Neural cell (in vitro differentiated cells): ENCODE data around the gene MED1. TPM values are rescaled to one million over a fixed set of nuclear protein-coding genes. Genes with fewer than 3 reads are reported as not detected.

Source experiments
- H2AFZ ChIP-seq: fragments of 200-600, 300-800 bp; sonication (generic), shearing (Covaris generic); 2 replicates; pipeline ENCODE4 v1.6.0; 2014; ENCODE audit warnings: low read depth, mild to moderate bottlenecking, antibody characterized with exemption, low read length, moderate library complexity
- H3F3A ChIP-seq: fragments of 200-600 bp; shearing (Covaris generic); 2 replicates; pipeline ENCODE4 v1.6.1; 2016; ENCODE audit warnings: mild to moderate bottlenecking, moderate library complexity, mixed read lengths, antibody characterized with exemption, low read length; ENCODE audit not compliant: insufficient read depth, poor library complexity, severe bottlenecking
- H3K27ac ChIP-seq: fragments of 200-600, 300-800 bp; sonication (generic), shearing (Covaris generic); 2 replicates; pipeline ENCODE4 v1.5.1; 2014; ENCODE audit warnings: mild to moderate bottlenecking, low read length, moderate library complexity
- H3K27me3 ChIP-seq: fragments of 300-800, 200-600 bp; sonication (generic), shearing (Covaris generic); 2 replicates; pipeline ENCODE4 v1.6.0; 2014; ENCODE audit warnings: mild to moderate bottlenecking, low read depth, low read length, moderate library complexity; ENCODE audit not compliant: insufficient read depth
- H3K36me3 ChIP-seq: fragments of 300-800, 200-600 bp; sonication (generic), shearing (Covaris generic); 2 replicates; pipeline ENCODE4 v1.5.1; 2014; ENCODE audit warnings: mild to moderate bottlenecking, antibody characterized with exemption, low read length, moderate library complexity; ENCODE audit not compliant: insufficient read depth
- H3K4me2 ChIP-seq: fragments of 300-800, 200-600 bp; sonication (generic), shearing (Covaris generic); 2 replicates; pipeline ENCODE4 v1.6.0; 2014; ENCODE audit warnings: mild to moderate bottlenecking, low read length
- H3K4me3 ChIP-seq: fragments of 300-800, 200-600 bp; sonication (generic), shearing (Covaris generic); 2 replicates; pipeline ENCODE4 v1.5.1; 2014; ENCODE audit warnings: mild to moderate bottlenecking, low read length, moderate library complexity
- H3K79me2 ChIP-seq: fragments of 200-600 bp; shearing (Covaris generic); replicated peaks from 2 replicates; pipeline ENCODE4 v1.6.0; 2014; ENCODE audit warnings: mild to moderate bottlenecking, low read length, moderate library complexity; ENCODE audit not compliant: insufficient read depth
- H3K9ac ChIP-seq: fragments of 300-800, 200-600 bp; sonication (generic), shearing (Covaris generic); 2 replicates; pipeline ENCODE4 v1.6.1; 2016; ENCODE audit warnings: mild to moderate bottlenecking, low read length, mixed read lengths
- H3K9me2 ChIP-seq: fragments of 200-600 bp; shearing (Covaris generic); 2 replicates; pipeline ENCODE4 v1.6.1; 2016; ENCODE audit warnings: mild to moderate bottlenecking, low read length, mixed read lengths; ENCODE audit not compliant: insufficient read depth
- H3K9me3 ChIP-seq: fragments of 200-600, 300-800 bp; sonication (generic), shearing (Covaris generic); 2 replicates; pipeline ENCODE4 v1.6.1; 2016; ENCODE audit warnings: mild to moderate bottlenecking, mixed run types, low read length, moderate library complexity, mixed read lengths
- H4K20me1 ChIP-seq: fragments of 200-600 bp; shearing (Covaris generic); 2 replicates; pipeline ENCODE4 v1.6.1; 2016; ENCODE audit warnings: mild to moderate bottlenecking, mixed run types; ENCODE audit not compliant: insufficient read depth
- CTCF ChIP-seq: fragments of 450-650 bp; IDR thresholded peaks from 2 replicates; pipeline ENCODE4 v1.5.1; 2014; ENCODE audit warnings: antibody characterized with exemption, mild to moderate bottlenecking, moderate library complexity; ENCODE audit not compliant: poor library complexity, severe bottlenecking
- EP300 ChIP-seq: fragments of 450-650 bp; conservative IDR thresholded peaks from 2 replicates; pipeline ENCODE4 v1.6.1; 2014; ENCODE audit warnings: antibody characterized with exemption, mild to moderate bottlenecking, moderate library complexity; ENCODE audit not compliant: poor library complexity, severe bottlenecking
- EZH2 ChIP-seq: fragments of 200-600, 300-800 bp; shearing (Covaris generic), sonication (generic); IDR thresholded peaks from 2 replicates; pipeline ENCODE4 v1.6.1; 2014; ENCODE audit warnings: antibody characterized with exemption, low read length, borderline replicate concordance, mild to moderate bottlenecking; ENCODE audit not compliant: insufficient read depth, poor library complexity, severe bottlenecking
- MXI1 ChIP-seq: fragments of 450-650 bp; conservative IDR thresholded peaks from 2 replicates; pipeline ENCODE4 v1.6.1; 2014; ENCODE audit warnings: antibody characterized with exemption, mild to moderate bottlenecking; ENCODE audit not compliant: poor library complexity, severe bottlenecking
- POLR2AphosphoS5 ChIP-seq: IDR thresholded peaks from 2 replicates; pipeline ENCODE4 v1.6.1; 2012
- RAD21 ChIP-seq: fragments of 450-650 bp; conservative IDR thresholded peaks from 2 replicates; pipeline ENCODE4 v1.6.1; 2014; ENCODE audit warnings: antibody characterized with exemption, mild to moderate bottlenecking, moderate library complexity
- REST ChIP-seq: IDR thresholded peaks from 2 replicates; pipeline ENCODE4 v1.6.1; 2012; ENCODE audit warnings: borderline replicate concordance
- SMC3 ChIP-seq: fragments of 450-650 bp; conservative IDR thresholded peaks from 2 replicates; pipeline ENCODE4 v1.6.1; 2014; ENCODE audit warnings: antibody characterized with exemption, mild to moderate bottlenecking, moderate library complexity; ENCODE audit not compliant: poor library complexity
- TAF1 ChIP-seq: IDR thresholded peaks from 2 replicates; pipeline ENCODE4 v1.6.1; 2012; ENCODE audit warnings: low read depth
- polyA plus RNA-seq: library from polyadenylated mRNA; depleted of rRNA; stranded (reverse); fragments of >200 nt; gene quantifications from 2 replicates; pipeline ENCODE4 v1.2.3, GENCODE V29; 2014

MED1 gene
- polyA plus RNA-seq, 1 donor from 2014 or later: 18.7 TPM

GRCh38 chr17:39360537-39360936, 90.5 kb downstream of the MED1 start:
- H3K4me2 ChIP-seq: no peak overlapping the region
- H3K27ac ChIP-seq: no peak overlapping the region
- H3K79me2 ChIP-seq: peaks cover 15% of the 10 kb centered on the region
- no peaks in the 10 kb centered on the region for H3K36me3 ChIP-seq
- no peak overlapping the region for H3K9ac ChIP-seq
- H3K9me3 ChIP-seq: no peaks in the 10 kb centered on the region
- no peaks in the 10 kb centered on the region for H3K27me3 ChIP-seq
- H3K9me2 ChIP-seq: no peaks in the 10 kb centered on the region
- no peaks in the 10 kb centered on the region for H4K20me1 ChIP-seq
- no peaks in the 10 kb centered on the region for H3F3A ChIP-seq
- TF ChIP-seq EZH2 (no peak), RAD21 (no peak), REST (no peak), TAF1 (no peak), CTCF (no peak), POLR2AphosphoS5 (no peak), EP300 (no peak), SMC3 (no peak), MXI1 (no peak)
- no peak overlapping the region for H3K4me3 ChIP-seq
- H2AFZ ChIP-seq: no peak overlapping the region

GRCh38 chr17:39359994-39360393, 91.1 kb downstream of the MED1 start:
- TF ChIP-seq EZH2 (no peak), POLR2AphosphoS5 (no peak), REST (no peak), SMC3 (no peak), EP300 (no peak), CTCF (no peak)
- Histone ChIP-seq H3K9ac (no peak overlapping the region), H3K4me2 (no peak overlapping the region), H3K4me3 (no peak overlapping the region), H2AFZ (no peak overlapping the region), H3K36me3 (no peaks in the 10 kb centered on the region), H3K27ac (no peak overlapping the region), H3F3A (no peaks in the 10 kb centered on the region), H3K27me3 (no peaks in the 10 kb centered on the region), H3K79me2 (peaks cover 15% of the 10 kb centered on the region), H3K9me3 (no peaks in the 10 kb centered on the region), H4K20me1 (no peaks in the 10 kb centered on the region), H3K9me2 (no peaks in the 10 kb centered on the region)
